NCI-H2227 treated with DMSO at 0.1 percent for 48 hours (cell line): Measurements from ENCODE around the gene EIF2B2.
A peak's percentile ranks its signal among the peaks of the same experiment; 100 is the strongest.

Source experiments
- DNase-seq: peaks from one replicate; lab custom pipeline; 2025; lab: John Stamatoyannopoulos, UW

EIF2B2 gene

DNA sequence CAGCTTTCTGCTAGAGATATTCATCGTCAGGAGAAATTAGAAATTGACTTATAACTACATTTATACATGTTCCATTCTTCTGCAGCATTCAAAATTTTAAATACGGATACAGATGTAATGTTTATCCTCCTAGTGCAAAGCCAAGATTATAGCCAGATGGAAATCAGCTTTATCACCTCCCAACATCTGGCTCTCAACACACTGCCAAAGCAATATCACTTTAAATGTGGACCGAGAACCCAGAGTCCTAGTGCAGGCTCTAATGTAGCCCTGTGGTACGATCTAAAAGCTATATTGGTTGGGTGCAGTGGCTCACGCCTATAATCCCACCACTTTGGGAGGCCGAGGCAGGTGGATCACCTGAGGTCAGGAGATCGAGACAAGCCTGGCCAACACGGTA lies 42.0 kb downstream of the EIF2B2 start:
- DNase-seq, result no peak

DNA sequence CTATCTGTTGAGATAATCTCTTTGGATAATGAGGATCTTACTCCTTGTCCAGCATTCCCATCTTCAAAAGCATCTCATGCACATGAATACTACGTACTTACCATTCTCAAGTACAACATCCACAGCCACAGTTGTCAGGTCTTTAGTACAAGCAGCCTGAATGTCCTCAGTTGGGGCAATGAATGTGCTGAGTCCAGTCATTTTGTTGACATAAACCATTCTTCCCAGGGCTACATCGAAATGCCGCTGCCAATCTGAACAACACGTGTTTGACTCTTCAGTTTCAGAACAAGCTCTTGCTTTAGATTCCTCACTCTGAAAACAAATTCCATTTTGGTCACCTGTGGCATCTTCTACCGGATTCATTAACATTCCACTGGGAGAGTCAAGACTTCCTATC lies 43.6 kb downstream of the EIF2B2 start:
- DNase-seq, result no peak

DNA sequence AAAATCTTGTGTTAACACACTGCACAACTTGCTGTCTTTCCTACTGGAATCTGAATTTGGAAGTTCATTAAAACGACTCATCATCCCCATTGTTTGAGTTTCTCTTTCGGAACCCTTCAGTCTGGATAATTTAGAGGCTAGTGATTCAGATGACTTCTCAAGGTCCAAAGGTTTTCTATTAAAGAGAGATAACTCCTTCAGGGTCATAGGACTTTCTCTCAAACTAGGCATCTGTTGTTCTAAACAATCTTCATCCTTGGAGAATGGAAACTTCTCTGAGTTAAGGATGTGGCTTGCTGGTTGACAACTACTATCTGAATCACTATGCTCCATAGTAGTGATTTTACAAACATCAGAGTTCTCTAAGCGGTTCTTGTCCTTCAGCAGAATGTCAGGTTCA lies 44.2 kb downstream of the EIF2B2 start:
- DNase-seq, result no peak

DNA sequence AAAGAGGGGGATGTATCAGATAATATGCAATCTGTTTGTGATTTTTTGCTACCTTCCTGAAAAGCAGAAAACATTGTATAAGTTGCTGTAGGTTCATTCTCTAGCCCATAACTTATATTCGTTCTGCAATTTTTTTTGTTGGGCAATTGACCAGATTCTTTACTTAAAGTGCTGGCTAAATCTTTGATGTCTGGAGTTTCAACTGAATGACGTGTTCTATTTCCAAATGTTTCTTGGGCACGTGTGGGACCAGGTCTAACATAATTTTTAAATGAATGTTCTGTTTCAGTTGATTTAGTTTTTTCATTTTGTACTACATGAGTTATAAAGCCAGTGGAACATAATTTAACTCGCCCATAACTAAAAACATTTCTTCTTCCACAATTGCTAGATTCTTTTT lies 44.8 kb downstream of the EIF2B2 start:
- DNase-seq, result no peak

DNA sequence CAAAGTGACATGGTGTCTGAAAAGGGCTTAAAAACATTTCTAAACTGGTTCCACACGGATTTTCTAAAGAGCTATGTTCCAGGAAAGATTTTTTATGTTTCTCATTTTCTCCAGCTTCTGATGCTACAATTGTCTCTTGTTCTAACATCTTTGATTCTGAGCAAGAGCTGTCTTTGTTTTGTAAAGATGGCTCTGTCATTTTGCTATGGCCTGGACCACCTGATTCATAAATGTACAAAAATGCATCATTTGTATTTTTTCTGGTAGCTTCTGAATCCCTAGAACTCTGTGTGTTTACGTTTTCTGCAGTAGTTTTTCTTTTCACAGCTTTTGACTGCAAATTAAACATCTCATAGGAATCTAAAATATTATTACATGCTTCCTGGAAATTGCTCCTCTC lies 45.4 kb downstream of the EIF2B2 start:
- no peak for DNase-seq

DNA sequence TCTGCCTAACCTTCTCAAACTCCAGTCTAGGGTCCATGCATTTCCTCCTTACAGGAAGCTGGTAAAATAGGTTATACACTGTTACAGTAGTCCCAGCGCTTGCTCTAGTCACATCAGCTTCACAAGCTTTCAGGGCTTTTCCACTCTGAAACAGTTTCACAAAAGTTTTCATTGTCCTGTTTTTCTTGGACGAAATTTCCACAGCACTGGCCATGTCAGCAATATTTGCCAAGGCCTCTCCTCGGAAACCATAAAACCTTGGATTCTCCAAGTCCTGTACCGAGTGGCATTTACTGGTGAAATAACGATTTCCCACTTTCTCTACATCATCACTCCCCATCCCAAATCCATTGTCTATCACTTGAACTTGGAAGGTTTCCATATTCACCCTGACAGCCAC lies 46.4 kb downstream of the EIF2B2 start:
- no peak for DNase-seq

DNA sequence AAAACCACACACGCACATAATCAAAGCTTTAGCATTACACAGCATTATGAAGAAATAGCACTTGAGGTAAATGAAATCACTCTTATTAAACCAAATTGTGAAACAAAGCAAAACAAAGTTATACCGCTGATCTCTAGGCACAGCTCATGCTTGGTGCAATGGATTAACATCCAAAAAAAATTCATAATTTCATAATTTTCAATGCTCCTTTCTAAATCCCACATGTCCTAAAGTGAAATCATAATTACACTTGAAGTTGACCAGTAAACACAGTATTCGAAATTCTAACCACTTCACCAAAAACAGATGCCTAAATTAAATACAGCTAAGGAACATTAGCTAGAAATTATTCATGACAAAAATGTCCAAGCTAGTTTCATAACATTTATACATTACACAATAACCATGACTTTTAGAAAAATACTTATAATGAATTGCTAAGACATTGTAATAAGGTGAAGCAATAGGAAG lies 47.0 kb downstream of the EIF2B2 start:
- no peak for DNase-seq

DNA sequence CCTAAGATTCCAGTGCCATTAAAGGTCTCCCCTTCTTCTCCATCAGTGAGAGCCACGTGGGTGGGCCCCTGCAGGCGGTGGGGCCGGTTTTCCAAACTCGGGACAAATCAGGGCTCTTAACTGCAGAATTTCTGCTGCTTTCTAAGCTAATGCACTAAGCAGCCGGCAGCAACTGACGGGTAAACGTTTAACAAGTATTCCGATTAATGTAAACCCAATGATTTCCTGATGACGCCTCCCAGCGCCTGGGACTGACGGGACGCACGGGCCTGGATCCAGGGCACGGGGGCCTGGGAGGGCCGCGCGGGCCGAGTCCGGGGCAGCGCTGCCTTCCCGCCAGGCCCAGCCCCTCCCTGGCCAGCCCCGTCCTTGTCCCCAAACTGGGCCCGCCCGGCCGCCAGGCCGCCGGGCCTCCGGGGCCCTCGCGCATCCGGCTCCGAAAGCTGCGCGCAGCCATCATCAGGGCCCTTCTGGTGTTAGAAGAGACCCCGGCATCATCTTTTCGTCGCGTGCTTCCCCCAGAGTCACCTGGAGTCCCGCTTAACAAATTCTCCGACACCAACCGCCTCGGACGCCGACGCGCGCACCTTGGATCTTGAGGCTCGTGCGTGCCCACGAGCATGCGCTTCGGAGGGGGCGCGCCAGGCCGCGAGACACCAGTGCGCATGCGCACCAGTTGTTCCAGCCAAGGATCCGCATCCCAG lies 48.3 kb downstream of the EIF2B2 start, which contains the start of gene MLH3:
MLH3 (minus strand) TSS at position 616 of the 704 bp plus-strand sequence. CDS start 1,812 bp downstream, outside the sequence.
- DNase-seq, result peak; percentile 79

DNA sequence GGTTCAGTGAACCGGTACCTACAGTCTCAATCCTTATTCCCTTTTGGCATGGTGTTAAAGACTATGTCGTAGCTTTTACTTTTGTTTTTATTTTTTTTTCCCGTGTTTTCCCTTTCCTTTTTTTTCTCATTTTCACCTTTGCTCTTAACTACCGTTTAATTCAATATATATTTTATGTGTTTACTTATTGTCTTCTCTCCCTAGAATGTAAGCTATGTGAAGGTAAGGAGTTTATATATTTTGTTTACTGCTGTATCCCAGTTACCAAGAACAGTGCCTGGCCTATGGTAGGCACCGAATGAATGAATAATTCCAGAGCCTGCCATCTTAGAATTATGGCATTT lies 48.8 kb downstream of the EIF2B2 start:
- DNase-seq, result no peak

DNA sequence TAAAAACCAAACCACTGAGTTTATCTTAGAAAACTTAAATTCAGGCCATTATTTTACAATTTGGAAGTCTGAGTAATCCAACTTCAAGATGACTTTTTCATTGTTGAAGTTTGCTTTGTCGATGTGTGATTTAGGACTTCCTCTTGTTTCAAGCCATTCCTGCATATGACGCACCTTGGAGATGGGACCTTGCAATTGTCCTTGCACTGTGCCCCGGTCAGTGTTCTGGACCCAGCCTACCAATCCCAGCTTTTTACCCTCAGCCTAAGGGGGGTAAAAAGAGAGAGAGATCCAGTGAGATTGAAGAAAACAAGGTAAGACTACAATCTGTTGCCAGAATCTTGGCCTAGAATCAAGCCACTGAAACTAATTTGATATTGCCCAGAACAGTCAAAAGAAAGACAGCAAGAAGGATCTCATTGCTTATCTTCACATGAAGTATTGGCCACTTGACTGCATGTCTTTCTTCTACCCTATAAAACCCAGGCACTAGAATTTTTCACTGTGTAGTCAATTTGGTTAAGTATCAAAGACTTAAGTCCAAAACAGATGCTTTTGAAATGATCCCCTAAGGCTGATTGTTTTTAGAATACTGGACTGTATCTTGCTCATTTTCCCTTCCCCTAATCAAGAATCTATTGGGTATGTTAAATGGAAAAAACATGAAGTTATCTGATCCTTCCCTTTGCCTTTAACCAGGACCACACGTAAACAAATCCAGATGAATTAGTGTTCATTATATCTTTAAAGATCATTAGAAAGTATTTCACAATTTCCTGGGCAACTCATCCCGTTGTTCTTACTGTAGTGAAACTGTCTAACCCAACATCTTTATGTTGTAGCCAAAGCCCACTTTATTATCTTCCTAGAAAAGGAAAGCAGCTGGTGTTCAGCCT lies 50.9 kb downstream of the EIF2B2 start:
- DNase-seq, result no peak

DNA sequence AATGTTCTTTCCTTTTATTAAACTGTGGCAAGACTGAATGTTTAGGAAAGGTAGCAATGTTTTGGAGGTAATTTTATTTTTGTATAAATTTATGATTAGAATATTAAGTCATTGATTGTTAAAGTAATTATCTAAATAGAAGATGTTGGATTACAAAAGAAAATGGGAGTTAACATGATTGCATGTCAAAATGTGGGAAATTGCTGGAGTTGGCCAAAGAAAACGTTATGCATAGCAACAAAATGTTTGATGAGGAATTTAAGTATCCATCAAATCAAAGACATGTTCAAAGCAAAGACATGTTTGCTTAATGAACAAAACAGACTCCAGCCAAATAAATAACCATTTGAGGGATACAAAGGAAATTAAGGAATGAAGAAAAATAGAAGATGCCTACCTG lies 51.7 kb downstream of the EIF2B2 start:
- no peak for DNase-seq

DNA sequence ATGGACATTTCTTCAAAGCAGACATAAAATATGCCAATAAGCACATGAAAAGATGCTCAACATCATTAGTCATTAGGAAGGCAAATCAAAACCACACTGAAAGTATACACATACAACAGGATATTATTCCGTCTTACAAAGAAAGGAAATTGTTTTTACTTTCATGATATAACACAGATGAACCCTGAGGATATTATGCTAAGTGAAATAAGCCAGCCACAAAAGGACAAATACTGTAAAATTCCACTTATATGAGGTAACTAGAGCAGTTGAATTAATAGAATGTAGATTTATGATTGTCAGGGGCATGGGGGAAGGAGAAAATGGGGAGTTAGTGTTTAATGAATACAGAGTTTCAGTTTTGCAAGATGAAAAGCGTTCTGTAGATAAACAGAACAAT lies 56.9 kb downstream of the EIF2B2 start:
- no peak for DNase-seq

DNA sequence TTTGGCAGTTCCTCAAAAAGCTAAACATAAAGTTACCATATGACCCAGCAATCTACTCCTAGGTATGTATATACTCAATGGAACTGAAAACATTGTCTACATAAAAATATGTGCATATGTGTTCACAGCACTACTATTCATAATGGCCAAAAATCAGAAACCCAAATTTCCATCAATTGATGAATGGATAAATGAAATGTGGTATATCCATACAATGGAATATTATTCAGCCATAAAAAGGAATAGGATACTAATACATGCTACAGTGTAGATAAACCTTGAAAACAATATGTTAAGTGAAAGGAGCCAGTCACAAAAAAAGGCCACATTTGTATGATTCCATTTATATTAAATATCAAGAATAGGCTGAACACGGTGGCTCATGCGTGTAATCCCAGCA lies 57.7 kb downstream of the EIF2B2 start:
- DNase-seq, result no peak
